Liver (tissue), 9 donors: ENCODE results near the gene CYP20A1. TPM values are rescaled to one million over a fixed set of nuclear protein-coding genes. Genes with fewer than 3 reads are reported as not detected.

ENCODE experiments used
- DNase-seq: peaks from one replicate; pipeline ENCODE4 v3.0.0-alpha.2; 2017; ENCODE audit warnings: low spot score
- H3K27ac ChIP-seq, 2 donors: one replicate each; pipeline ENCODE4 v1.7.0; 2013; ENCODE audit warnings: inconsistent platforms in 2 of 2, low read length in 2 of 2, control low read depth in 1 of 2, low read depth in 1 of 2, mild to moderate bottlenecking in 1 of 2
- H3K27me3 ChIP-seq, 4 donors: one replicate each; pipeline versions ENCODE4 v1.6.1 to v1.7.0; 2013; ENCODE audit warnings: low read length in 3 of 4, inconsistent platforms in 1 of 4, mild to moderate bottlenecking in 1 of 4, moderate library complexity in 1 of 4; ENCODE audit not compliant: control insufficient read depth in 4 of 4, insufficient read depth in 4 of 4
- H3K36me3 ChIP-seq, 4 donors: one replicate each; pipeline versions ENCODE4 v1.6.1 to v1.7.0; 2013; ENCODE audit warnings: low read length in 3 of 4, mild to moderate bottlenecking in 3 of 4, low read depth in 1 of 4, moderate library complexity in 1 of 4; ENCODE audit not compliant: control insufficient read depth in 4 of 4, insufficient read depth in 3 of 4
- H3K4me1 ChIP-seq, 4 donors: one replicate each; pipeline versions ENCODE4 v1.6.1 to v1.7.0; 2013; ENCODE audit warnings: low read length in 3 of 4, mild to moderate bottlenecking in 3 of 4, moderate library complexity in 1 of 4; ENCODE audit not compliant: control insufficient read depth in 4 of 4, insufficient read depth in 4 of 4
- H3K4me3 ChIP-seq, 3 donors: one replicate each; pipeline versions ENCODE4 v1.6.1 to v1.7.0; 2013; ENCODE audit warnings: low read length in 3 of 3, control low read depth in 1 of 3, low read depth in 1 of 3, mild to moderate bottlenecking in 1 of 3
- H3K9ac ChIP-seq, 2 donors: one replicate each; pipeline ENCODE4 v1.7.0; 2013; ENCODE audit warnings: low read length in 2 of 2, mild to moderate bottlenecking in 2 of 2, moderate library complexity in 2 of 2, control low read depth in 1 of 2, low read depth in 1 of 2
- H3K9me3 ChIP-seq, 4 donors: one replicate each; pipeline versions ENCODE4 v1.6.1 to v1.7.0; 2013; ENCODE audit warnings: low read length in 3 of 4; ENCODE audit not compliant: control insufficient read depth in 4 of 4
- EGR1 ChIP-seq, 2 donors: IDR thresholded peaks; 2 replicates each; pipeline ENCODE4 v1.6.1; 2016 to 2018; ENCODE audit warnings: antibody characterized with exemption in 2 of 2, low read depth in 2 of 2
- FOXA1 ChIP-seq: IDR thresholded peaks from 2 replicates; pipeline ENCODE4 v1.6.1; 2016; ENCODE audit warnings: antibody characterized with exemption
- FOXA2 ChIP-seq: IDR thresholded peaks from 2 replicates; pipeline ENCODE4 v1.6.1; 2016; ENCODE audit warnings: antibody characterized with exemption
- GABPA ChIP-seq, 2 donors: IDR thresholded peaks in 1 of 2; conservative IDR thresholded peaks in 1 of 2; 2 replicates each; pipeline ENCODE4 v1.6.1; 2016; ENCODE audit warnings: antibody characterized with exemption in 2 of 2, mild to moderate bottlenecking in 1 of 2, moderate library complexity in 1 of 2
- HNF4A ChIP-seq, 2 donors: conservative IDR thresholded peaks; 2 replicates each; pipeline ENCODE4 v1.6.1; 2016; ENCODE audit warnings: antibody characterized with exemption in 2 of 2, mild to moderate bottlenecking in 2 of 2
- HNF4G ChIP-seq: IDR thresholded peaks from 2 replicates; pipeline ENCODE4 v1.6.1; 2016; ENCODE audit warnings: antibody characterized with exemption
- JUND ChIP-seq, 2 donors: IDR thresholded peaks; 2 replicates each; pipeline ENCODE4 v1.6.1; 2016; ENCODE audit warnings: antibody characterized with exemption in 2 of 2
- NR2F2 ChIP-seq: IDR thresholded peaks from 2 replicates; pipeline ENCODE4 v1.6.1; 2016; ENCODE audit warnings: antibody characterized with exemption
- RAD21 ChIP-seq, 2 donors: IDR thresholded peaks; 2 replicates each; pipeline ENCODE4 v1.6.1; 2016; ENCODE audit warnings: antibody characterized with exemption in 2 of 2, mild to moderate bottlenecking in 2 of 2
- RXRA ChIP-seq, 2 donors: IDR thresholded peaks; 2 replicates each; pipeline ENCODE4 v1.6.1; 2017 to 2018; ENCODE audit warnings: antibody characterized with exemption in 2 of 2, mild to moderate bottlenecking in 1 of 2
- SP1 ChIP-seq: IDR thresholded peaks from 2 replicates; pipeline ENCODE4 v1.6.1; 2018; ENCODE audit warnings: antibody characterized with exemption, mild to moderate bottlenecking
- TAF1 ChIP-seq: conservative IDR thresholded peaks from 2 replicates; pipeline ENCODE4 v1.6.1; 2016; ENCODE audit warnings: antibody characterized with exemption, mild to moderate bottlenecking
- YY1 ChIP-seq: IDR thresholded peaks from 2 replicates; pipeline ENCODE4 v1.6.1; 2016; ENCODE audit warnings: antibody characterized with exemption, mild to moderate bottlenecking
- WGBS: extraction: QIAGEN DNeasy Blood & Tissue Kit; methylation state at CpG from one replicate; pipeline ENCODE4 v1.1.7; 2013; 5-methylcytosine and 5-hydroxymethylcytosine counted together
- polyA plus RNA-seq, 2 donors: library from polyadenylated mRNA; stranded (reverse) in 1 of 2; unstranded in 1 of 2; fragments of 200-250 nt in 1 of 2; fragments of >200 nt in 1 of 2; fragmentation: Nextera tagmentation in 1 of 2; extraction: Ambion mirVana in 1 of 2; gene quantifications; one replicate each; pipeline versions ENCODE4 v1.2.1 to v1.2.3, GENCODE V29; 2013 to 2015
- total RNA-seq, 2 donors: library from RNA; depleted of rRNA; stranded (reverse); fragments of >200 nt; gene quantifications; one replicate each; pipeline ENCODE4 v1.2.3, GENCODE V29; 2014
- TF ChIP-seq, protein P1 (sequence below): IDR thresholded peaks from 2 replicates; pipeline ENCODE4 v1.6.1; 2016; ENCODE audit warnings: antibody characterized with exemption
- TF ChIP-seq, protein P2 (sequence below): IDR thresholded peaks from 2 replicates; pipeline ENCODE4 v1.6.1; 2016; ENCODE audit warnings: antibody characterized with exemption, mild to moderate bottlenecking
- TF ChIP-seq, protein P3 (sequence below): fragments of 150-350 bp; IDR thresholded peaks from 2 replicates; pipeline ENCODE4 v1.5.1; 2017; ENCODE audit warnings: improper control_type of control experiment, low read depth, low read length; ENCODE audit not compliant: missing input control
- TF ChIP-seq, protein P4 (sequence below): IDR thresholded peaks from 2 replicates; pipeline ENCODE4 v1.6.1; 2016; ENCODE audit warnings: antibody characterized with exemption
- TF ChIP-seq, protein P5 (sequence below): IDR thresholded peaks from 2 replicates; pipeline ENCODE4 v1.6.1; 2016; ENCODE audit warnings: antibody characterized with exemption
- donor health status: healthy.
- donor health status: healthy.
- donor health status: healthy.
- donor health status: healthy.
- donor health status: healthy.

Gene CYP20A1
- total and polyA plus RNA-seq, 4 donors, result 5.0 to 22.7 (median 16.1) TPM

DNA sequence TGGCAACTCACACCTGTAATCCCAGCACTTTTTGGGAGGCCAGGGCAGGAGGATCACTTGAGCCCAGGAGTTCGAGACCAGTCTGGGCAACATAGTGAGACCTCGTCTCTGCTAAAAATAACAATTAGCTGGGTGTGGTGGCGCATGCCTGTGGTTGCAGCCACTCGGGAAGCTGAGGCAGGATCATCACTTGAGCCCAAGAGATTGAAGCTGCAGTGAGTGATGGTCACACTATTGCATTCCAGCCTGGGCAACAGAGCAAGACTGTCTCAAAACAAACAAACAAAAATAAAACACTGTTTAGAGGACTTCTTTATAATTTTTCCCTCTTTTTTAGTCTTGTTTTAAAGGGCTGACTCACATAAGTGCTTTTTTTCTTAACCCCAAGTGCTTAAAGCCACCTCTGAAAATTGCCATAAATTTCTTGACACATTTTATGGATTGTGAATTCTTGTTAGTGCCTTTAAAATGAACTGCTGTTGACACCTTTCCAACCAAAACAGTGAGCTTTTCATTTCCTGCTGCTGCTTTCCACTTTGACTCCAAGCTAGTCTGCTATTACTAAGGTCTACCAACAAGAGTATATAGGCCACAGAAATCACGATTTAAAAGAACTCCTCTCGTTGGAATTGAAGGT is 41.7 kb downstream of the CYP20A1 start:
- no peak for TF ChIP-seq HNF4A (conservative IDR thresholded peaks at IDR 0.05)
- no peak for TF ChIP-seq YY1
- TF ChIP-seq TAF1, result no peak
- TF ChIP-seq RXRA (IDR thresholded peaks at IDR 0.05), result no peak
- TF ChIP-seq JUND (IDR thresholded peaks at IDR 0.05), result no peak
- no peak overlapping the region for H3K4me3 ChIP-seq
- H3K9ac ChIP-seq, result no peak overlapping the region
- H3K9me3 ChIP-seq, result no peaks in the 10 kb centered on the region
- no peaks in the 10 kb centered on the region for H3K27me3 ChIP-seq
- H3K4me1 ChIP-seq, result no peaks in the 10 kb centered on the region
- DNase-seq, result no peak
- WGBS, result 93% methylated on average over 6 of the region's 6 CpGs
- no peak overlapping the region for H3K27ac ChIP-seq
- peaks cover 19 to 48% (median 41%) of the 10 kb centered on the region in 4 donors for H3K36me3 ChIP-seq

DNA sequence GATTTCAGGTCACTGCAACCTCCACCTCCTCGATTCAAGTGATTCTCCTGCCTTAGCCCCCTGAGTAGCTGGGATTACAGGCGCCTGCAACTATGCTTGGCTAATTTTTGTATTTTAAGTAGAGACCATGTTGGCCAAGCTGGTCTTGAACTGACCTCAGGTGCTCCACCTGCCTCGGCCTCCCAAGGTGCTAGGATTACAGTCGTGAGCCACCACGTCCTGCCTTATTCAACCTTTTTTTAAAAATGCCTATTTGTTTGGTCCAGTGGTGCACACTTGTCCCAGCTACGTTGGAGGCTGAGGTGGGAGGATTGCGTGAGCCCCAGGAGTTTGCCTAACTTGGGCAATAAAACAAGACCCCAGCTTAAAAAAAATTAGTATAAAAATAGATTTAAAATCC is 43.3 kb downstream of the CYP20A1 start:
- no peak overlapping the region for H3K27ac ChIP-seq
- 98% methylated on average over 7 of the region's 7 CpGs for WGBS

More for the DNA sequence above, 43.3 kb downstream of the CYP20A1 start:
- no peak overlapping the region for H3K4me3 ChIP-seq
- peaks cover 19 to 58% (median 42%) of the 10 kb centered on the region in 4 donors for H3K36me3 ChIP-seq
- no peaks in the 10 kb centered on the region for H3K4me1 ChIP-seq
- no peaks in the 10 kb centered on the region for H3K9me3 ChIP-seq
- no peak for DNase-seq
- TF ChIP-seq SP1 (no peak), HNF4G (no peak), EGR1 (IDR thresholded peaks at IDR 0.05; ENCODE audit: low read depth in 2 of 2) (no peak), GABPA (IDR thresholded peaks at IDR 0.05 in 1 of 2, conservative IDR thresholded peaks at IDR 0.05 in 1 of 2) (no peak), HNF4A (conservative IDR thresholded peaks at IDR 0.05) (no peak), RAD21 (IDR thresholded peaks at IDR 0.05) (no peak), FOXA2 (no peak), RXRA (IDR thresholded peaks at IDR 0.05) (no peak), TAF1 (no peak), JUND (IDR thresholded peaks at IDR 0.05) (no peak), FOXA1 (no peak), YY1 (no peak), NR2F2 (no peak)
- TF ChIP-seq, protein P1, sequence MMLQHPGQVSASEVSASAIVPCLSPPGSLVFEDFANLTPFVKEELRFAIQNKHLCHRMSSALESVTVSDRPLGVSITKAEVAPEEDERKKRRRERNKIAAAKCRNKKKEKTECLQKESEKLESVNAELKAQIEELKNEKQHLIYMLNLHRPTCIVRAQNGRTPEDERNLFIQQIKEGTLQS, result no peak
- TF ChIP-seq, protein P2, sequence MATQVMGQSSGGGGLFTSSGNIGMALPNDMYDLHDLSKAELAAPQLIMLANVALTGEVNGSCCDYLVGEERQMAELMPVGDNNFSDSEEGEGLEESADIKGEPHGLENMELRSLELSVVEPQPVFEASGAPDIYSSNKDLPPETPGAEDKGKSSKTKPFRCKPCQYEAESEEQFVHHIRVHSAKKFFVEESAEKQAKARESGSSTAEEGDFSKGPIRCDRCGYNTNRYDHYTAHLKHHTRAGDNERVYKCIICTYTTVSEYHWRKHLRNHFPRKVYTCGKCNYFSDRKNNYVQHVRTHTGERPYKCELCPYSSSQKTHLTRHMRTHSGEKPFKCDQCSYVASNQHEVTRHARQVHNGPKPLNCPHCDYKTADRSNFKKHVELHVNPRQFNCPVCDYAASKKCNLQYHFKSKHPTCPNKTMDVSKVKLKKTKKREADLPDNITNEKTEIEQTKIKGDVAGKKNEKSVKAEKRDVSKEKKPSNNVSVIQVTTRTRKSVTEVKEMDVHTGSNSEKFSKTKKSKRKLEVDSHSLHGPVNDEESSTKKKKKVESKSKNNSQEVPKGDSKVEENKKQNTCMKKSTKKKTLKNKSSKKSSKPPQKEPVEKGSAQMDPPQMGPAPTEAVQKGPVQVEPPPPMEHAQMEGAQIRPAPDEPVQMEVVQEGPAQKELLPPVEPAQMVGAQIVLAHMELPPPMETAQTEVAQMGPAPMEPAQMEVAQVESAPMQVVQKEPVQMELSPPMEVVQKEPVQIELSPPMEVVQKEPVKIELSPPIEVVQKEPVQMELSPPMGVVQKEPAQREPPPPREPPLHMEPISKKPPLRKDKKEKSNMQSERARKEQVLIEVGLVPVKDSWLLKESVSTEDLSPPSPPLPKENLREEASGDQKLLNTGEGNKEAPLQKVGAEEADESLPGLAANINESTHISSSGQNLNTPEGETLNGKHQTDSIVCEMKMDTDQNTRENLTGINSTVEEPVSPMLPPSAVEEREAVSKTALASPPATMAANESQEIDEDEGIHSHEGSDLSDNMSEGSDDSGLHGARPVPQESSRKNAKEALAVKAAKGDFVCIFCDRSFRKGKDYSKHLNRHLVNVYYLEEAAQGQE, result no peak
- TF ChIP-seq, protein P3, sequence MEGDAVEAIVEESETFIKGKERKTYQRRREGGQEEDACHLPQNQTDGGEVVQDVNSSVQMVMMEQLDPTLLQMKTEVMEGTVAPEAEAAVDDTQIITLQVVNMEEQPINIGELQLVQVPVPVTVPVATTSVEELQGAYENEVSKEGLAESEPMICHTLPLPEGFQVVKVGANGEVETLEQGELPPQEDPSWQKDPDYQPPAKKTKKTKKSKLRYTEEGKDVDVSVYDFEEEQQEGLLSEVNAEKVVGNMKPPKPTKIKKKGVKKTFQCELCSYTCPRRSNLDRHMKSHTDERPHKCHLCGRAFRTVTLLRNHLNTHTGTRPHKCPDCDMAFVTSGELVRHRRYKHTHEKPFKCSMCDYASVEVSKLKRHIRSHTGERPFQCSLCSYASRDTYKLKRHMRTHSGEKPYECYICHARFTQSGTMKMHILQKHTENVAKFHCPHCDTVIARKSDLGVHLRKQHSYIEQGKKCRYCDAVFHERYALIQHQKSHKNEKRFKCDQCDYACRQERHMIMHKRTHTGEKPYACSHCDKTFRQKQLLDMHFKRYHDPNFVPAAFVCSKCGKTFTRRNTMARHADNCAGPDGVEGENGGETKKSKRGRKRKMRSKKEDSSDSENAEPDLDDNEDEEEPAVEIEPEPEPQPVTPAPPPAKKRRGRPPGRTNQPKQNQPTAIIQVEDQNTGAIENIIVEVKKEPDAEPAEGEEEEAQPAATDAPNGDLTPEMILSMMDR, result no peak
- TF ChIP-seq, protein P4, sequence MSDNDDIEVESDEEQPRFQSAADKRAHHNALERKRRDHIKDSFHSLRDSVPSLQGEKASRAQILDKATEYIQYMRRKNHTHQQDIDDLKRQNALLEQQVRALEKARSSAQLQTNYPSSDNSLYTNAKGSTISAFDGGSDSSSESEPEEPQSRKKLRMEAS, result no peak
- TF ChIP-seq, protein P5, sequence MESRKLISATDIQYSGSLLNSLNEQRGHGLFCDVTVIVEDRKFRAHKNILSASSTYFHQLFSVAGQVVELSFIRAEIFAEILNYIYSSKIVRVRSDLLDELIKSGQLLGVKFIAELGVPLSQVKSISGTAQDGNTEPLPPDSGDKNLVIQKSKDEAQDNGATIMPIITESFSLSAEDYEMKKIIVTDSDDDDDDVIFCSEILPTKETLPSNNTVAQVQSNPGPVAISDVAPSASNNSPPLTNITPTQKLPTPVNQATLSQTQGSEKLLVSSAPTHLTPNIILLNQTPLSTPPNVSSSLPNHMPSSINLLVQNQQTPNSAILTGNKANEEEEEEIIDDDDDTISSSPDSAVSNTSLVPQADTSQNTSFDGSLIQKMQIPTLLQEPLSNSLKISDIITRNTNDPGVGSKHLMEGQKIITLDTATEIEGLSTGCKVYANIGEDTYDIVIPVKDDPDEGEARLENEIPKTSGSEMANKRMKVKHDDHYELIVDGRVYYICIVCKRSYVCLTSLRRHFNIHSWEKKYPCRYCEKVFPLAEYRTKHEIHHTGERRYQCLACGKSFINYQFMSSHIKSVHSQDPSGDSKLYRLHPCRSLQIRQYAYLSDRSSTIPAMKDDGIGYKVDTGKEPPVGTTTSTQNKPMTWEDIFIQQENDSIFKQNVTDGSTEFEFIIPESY, result no peak
- no peaks in the 10 kb centered on the region for H3K27me3 ChIP-seq
- no peak overlapping the region for H3K9ac ChIP-seq
